Brain pericyte (primary cell): Measurements from ENCODE around the gene APOA4.

Experiments
- DNase-seq: peaks from one replicate; pipeline ENCODE4 v3.0.0-alpha.2; 2012; ENCODE audit warnings: low read depth, low spot score

The APOA4 gene

DNA sequence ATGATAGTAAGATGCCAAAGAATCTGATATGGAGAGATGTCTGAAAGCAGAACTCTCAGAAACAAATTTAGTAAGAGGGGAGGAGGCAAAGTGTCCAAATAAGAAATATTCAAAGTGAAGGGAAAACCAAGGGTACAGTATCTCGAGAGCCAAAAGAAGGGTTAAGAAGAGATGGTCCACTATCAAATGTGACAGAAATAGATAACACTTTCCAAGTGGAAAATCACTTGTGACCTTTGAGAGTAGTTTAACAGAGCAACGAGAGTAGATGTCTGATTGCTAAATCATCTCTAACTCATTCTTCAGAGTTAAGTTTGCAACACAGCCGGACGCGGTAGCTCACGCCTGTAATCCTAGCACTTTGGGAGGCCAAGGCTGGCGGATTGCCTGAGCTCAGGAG lies 46.0 kb downstream of the APOA4 start:
- DNase-seq, result no peak

DNA sequence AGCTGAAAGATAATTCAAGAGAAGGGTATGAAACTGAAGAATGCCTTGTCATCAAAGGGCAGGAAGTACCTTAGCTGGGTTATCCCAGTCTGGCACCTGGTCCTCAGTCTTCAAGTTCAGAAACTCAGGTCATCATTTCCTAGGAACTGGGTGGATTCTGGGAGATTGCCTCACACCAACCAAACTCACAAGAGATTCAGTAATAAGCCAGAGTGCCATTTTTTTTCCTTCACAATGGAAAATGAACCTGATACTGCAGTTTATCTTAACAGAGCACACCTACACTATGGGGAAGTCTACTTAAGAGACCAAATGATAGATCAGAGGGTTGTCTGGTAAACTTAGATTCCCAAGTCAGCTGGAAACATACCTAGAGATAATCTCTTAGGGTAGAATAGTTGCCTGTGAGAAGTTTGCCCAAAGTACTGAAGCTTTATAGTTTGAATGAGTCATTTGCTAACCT lies 46.6 kb downstream of the APOA4 start:
- no peak for DNase-seq

DNA sequence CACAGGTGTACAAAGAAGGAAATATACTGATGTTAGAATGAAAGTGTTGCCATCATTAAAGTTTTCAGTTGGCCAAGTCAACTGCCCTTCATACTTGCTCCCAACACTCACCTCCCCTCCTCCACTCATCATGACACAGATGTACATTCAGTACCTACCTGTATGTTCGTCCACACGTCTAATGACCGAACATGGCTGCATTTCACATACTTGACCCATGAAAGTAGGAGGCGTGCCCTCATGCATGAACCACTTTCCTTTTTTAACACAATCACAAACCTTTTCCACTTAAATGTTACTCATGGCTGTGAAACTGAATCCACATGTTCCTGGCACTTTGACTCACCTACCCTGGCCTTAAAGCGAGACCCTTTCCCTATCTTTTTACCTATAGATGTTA lies 47.1 kb downstream of the APOA4 start:
- no peak for DNase-seq

DNA sequence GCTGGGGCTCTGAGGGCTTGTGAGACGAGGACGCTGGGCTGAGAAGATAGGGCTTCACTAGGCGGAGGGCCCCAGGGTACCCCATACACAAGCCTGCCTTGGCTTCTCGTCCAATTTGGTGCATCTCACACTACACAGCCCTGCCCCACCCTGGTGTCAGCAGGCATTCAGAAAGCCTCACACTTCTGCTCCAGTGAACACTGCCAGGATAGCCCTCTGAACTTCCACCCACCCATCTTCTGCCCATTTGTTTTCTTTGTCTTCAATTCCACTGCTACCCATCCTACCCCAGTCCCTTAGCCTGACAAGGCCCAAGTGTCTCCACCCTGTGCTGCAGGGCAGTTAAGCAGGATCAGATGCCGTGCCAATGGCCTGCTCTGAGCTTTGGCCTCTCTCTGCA lies 48.4 kb downstream of the APOA4 start:
- DNase-seq, result no peak

DNA sequence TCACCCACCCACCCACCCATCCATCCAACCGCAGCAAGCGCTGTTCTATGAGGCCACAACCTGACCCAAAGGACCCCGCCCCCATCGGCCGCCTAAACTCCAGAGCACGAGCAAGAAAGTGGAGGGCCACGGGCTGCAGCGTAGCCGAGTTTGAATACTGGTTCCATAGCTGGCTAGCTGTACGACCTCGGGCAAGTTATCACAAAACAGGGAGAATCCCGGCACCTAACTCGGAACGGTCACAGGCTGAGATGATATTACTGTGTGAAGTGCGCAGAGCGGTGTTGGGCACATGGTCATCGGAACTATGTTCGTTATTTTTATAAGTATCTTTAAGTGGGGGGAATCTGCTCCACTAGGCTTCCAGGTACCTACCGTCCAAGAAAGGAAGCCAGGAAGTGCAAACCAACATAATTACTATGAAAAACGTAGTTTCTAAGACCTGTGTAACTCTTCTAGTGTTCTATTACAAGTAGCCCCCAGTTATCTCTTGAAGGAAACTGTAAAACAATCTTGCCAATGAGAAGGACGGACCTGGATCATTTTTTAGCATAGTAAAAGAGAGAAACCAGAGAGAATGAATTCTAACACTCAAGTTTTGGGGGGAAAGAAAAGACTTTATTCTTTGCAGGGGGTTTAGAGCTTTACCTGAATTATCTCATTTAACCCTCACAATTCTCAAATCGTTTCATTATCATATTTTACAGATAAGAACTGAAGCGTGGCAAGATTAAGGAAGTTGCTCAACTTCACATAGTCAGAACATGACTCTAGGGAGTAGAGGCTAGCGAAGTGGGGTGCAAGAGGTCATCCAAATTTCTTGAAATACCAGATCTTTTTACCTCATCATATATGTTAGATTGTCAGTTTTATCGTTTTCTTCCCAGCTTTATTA lies 49.7 kb downstream of the APOA4 start:
- DNase-seq, result no peak

- DNase-seq, result peak; percentile 43
These were observed 50.5 kb downstream of the APOA4 start, which contains the start of gene BUD13 for GRCh38 chr11:116772443-116773202. Gene BUD13 (minus strand): TSS chr11:116772987. CDS start chr11:116772964, 23 bp downstream.

- DNase-seq, result no peak
These were observed 51.2 kb downstream of the APOA4 start for GRCh38 chr11:116771935-116772334.
